CD8-positive, alpha-beta memory T cell (primary cell): ENCODE measurements around the gene PDE9A. TPM values are rescaled to one million over a fixed set of nuclear protein-coding genes. Genes with fewer than 3 reads are reported as not detected.
A peak's percentile ranks its signal among the peaks of the same experiment; 100 is the strongest.

ENCODE experiments used
- CTCF ChIA-PET: fragments of 350-600 bp; sonication (Branson Sonifier 250); formaldehyde crosslinking; loops from one replicate; lab custom pipeline; 2021; ENCODE audit warnings: antibody characterized with exemption; lab: Charles Lee
- POLR2A ChIA-PET: fragments of 350-600 bp; sonication (Branson Sonifier 250); formaldehyde crosslinking; loops from one replicate; lab custom pipeline; 2021; ENCODE audit warnings: antibody characterized with exemption; lab: Charles Lee
- DNase-seq, 5 donors: peaks; one replicate each; pipeline versions ENCODE4 v3.0.0 to v3.0.0-alpha.2; 2020 to 2022; ENCODE audit warnings: mixed read lengths in 1 of 5
- H3K27ac ChIP-seq: one replicate; pipeline ENCODE4 v1.7.0; 2013; ENCODE audit warnings: low read depth, mild to moderate bottlenecking, low read length, moderate library complexity
- H3K27me3 ChIP-seq: 2 replicates; pipeline ENCODE4 v1.7.0; 2013; ENCODE audit warnings: low read length, mild to moderate bottlenecking; ENCODE audit not compliant: insufficient read depth, poor library complexity, severe bottlenecking
- H3K36me3 ChIP-seq: 2 replicates; pipeline ENCODE4 v1.7.0; 2013; ENCODE audit warnings: mild to moderate bottlenecking, low read length, moderate library complexity; ENCODE audit not compliant: insufficient read depth
- H3K4me1 ChIP-seq: 2 replicates; pipeline ENCODE4 v1.7.0; 2013; ENCODE audit warnings: mild to moderate bottlenecking, low read length, moderate library complexity; ENCODE audit not compliant: insufficient read depth
- H3K4me3 ChIP-seq: 2 replicates; pipeline ENCODE4 v1.7.0; 2013; ENCODE audit warnings: mild to moderate bottlenecking, low read length
- H3K9me3 ChIP-seq: 2 replicates; pipeline ENCODE4 v1.7.0; 2013; ENCODE audit warnings: mild to moderate bottlenecking, low read length
- H3K27ac Mint-ChIP-seq, 8 donors: one replicate each; pipeline ENCODE4 v1.8.0; 2020 to 2021; ENCODE audit warnings: mixed read lengths in 8 of 8, mild to moderate bottlenecking in 6 of 8, inconsistent platforms in 3 of 8, moderate library complexity in 3 of 8
- H3K27me3 Mint-ChIP-seq, 2 donors: one replicate each; pipeline ENCODE4 v1.8.0; 2020 to 2021; ENCODE audit warnings: mixed read lengths in 2 of 2, mild to moderate bottlenecking in 1 of 2, moderate library complexity in 1 of 2
- H3K36me3 Mint-ChIP-seq, 3 donors: one replicate each; pipeline ENCODE4 v1.8.0; 2020 to 2021; ENCODE audit warnings: mixed read lengths in 3 of 3, inconsistent platforms in 1 of 3, mild to moderate bottlenecking in 1 of 3
- H3K4me1 Mint-ChIP-seq, 3 donors: one replicate each; pipeline ENCODE4 v1.8.0; 2020 to 2021; ENCODE audit warnings: mixed read lengths in 3 of 3, inconsistent platforms in 1 of 3, mild to moderate bottlenecking in 1 of 3
- H3K4me3 Mint-ChIP-seq, 7 donors: one replicate each; pipeline ENCODE4 v1.8.0; 2020 to 2021; ENCODE audit warnings: mixed read lengths in 7 of 7, mild to moderate bottlenecking in 6 of 7, moderate library complexity in 4 of 7, inconsistent platforms in 2 of 7
- H3K9me3 Mint-ChIP-seq, 5 donors: one replicate each; pipeline ENCODE4 v1.8.0; 2020 to 2022; ENCODE audit warnings: mixed read lengths in 5 of 5, mild to moderate bottlenecking in 3 of 5, moderate library complexity in 2 of 5, inconsistent platforms in 1 of 5
- polyA plus RNA-seq: library from polyadenylated mRNA; unstranded; fragments of 300-500 nt; fragmentation: Illumina TruSeq; gene quantifications from one replicate; pipeline ENCODE4 v1.2.3, GENCODE V29; 2021
- total RNA-seq, 2 experiments: library from RNA; stranded (reverse); gene quantifications; one replicate each; pipeline ENCODE4 v1.2.3, GENCODE V29; 2021

Gene PDE9A
- total and polyA plus RNA-seq, 3 experiments from 2014 or later, result 1.5 to 2.6 (median 1.7) TPM

DNA sequence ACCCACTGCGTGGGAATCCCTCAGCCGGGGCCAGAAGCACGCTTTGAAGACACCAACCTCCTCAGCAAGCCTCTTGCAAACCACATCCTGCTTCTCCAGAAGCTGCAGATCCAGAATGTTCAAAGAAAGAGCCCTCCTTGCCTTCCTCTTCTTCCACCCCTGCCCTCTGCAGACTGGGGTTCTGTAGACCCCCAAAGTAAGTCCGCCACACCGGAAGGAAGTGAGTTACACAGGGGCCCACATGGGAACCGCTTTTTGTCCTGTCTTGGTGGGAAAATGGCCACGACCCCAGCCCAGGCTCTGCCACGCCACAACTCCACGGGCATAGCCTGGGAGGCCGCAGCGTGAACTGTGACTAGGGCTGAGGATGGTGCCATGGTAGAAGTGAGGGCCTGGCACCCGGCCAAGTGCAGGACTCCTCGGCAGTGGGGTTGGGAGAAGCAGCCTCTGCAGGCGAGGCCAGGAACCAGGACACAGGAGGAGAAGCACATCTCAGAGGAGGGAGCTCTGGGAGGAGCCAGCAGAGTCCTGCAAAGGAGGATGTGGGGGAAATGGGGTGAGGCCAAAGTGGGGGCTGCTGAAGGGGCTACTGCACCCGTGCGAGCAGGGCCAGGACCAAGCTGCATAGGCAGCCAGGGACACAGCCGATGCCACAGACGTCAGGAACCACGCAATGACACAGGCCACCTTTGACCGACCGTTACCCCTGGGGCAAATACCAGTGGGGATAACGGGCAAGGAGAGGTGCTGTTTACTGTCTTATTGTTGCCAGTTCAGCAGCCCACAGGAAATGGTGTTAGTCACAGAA lies 30.9 kb downstream of the PDE9A start:
- Histone ChIP-seq H3K27ac (no peak overlapping the region), H3K4me3 (peak overlapping the region; percentile 49), H3K27me3 (no peaks in the 10 kb centered on the region), H3K36me3 (no peaks in the 10 kb centered on the region), H3K4me1 (peaks cover 47% of the 10 kb centered on the region), H3K9me3 (no peaks in the 10 kb centered on the region)
- Mint-ChIP-seq H3K4me1 (peaks cover 36 to 50% (median 39%) of the 10 kb centered on the region in 3 donors), H3K27me3 (peaks cover 3 to 6% of the 10 kb centered on the region in 2 donors), H3K36me3 (no peaks in the 10 kb centered on the region), H3K4me3 (peak overlapping the region; percentile 66 to 87 (median 81)), H3K27ac (peak overlapping the region; percentile 62 to 96 (median 90)), H3K9me3 (no peaks in the 10 kb centered on the region)
- ChIA-PET POLR2A (interaction anchor here (1.0 to 1.5 kb wide), 2 partner anchors 63 to 69 kb away, joined by 3 to 6 read pairs; no protein-coding TSS in a partner anchor), CTCF (interaction anchor here (1.0 to 1.5 kb wide), 4 partner anchors 30 to 91 kb away, joined by 3 read pairs; no protein-coding TSS in a partner anchor)
- peak in 3 of 5 donors; percentile 54 to 65 (median 64) for DNase-seq

- Mint-ChIP-seq H3K27me3 (peaks cover 3% of the 10 kb centered on the region in 2 donors), H3K9me3 (no peaks in the 10 kb centered on the region), H3K4me3 (peak overlapping the region; percentile 66 to 87 (median 81)), H3K36me3 (no peaks in the 10 kb centered on the region), H3K4me1 (peaks cover 36 to 50% (median 39%) of the 10 kb centered on the region in 3 donors), H3K27ac (peak overlapping the region in 7 of 8 donors; percentile 54 to 92 (median 84))
- POLR2A ChIA-PET, result interaction anchor here (1.0 to 1.5 kb wide), 2 partner anchors 62 to 70 kb away, joined by 3 to 6 read pairs; no protein-coding TSS in a partner anchor
- Histone ChIP-seq H3K27ac (no peak overlapping the region), H3K4me1 (peaks cover 47% of the 10 kb centered on the region), H3K9me3 (no peaks in the 10 kb centered on the region), H3K27me3 (no peaks in the 10 kb centered on the region), H3K4me3 (no peak overlapping the region), H3K36me3 (no peaks in the 10 kb centered on the region)
- peak in 1 of 5 donors; percentile 17 for DNase-seq
- CTCF ChIA-PET, result interaction anchor here (1.0 to 1.5 kb wide), 4 partner anchors 31 to 92 kb away, joined by 3 read pairs; no protein-coding TSS in a partner anchor
Observed at GRCh38 chr21:42685036-42685435, 31.6 kb downstream of the PDE9A start.

- CTCF ChIA-PET, result no interaction called here
- H3K4me3 Mint-ChIP-seq, result peak overlapping the region in 1 of 7 donors; percentile 41
- H3K27ac Mint-ChIP-seq, result no peak overlapping the region
- DNase-seq, result no peak
- no peaks in the 10 kb centered on the region for H3K36me3 Mint-ChIP-seq
- peaks cover 3% of the 10 kb centered on the region in 2 donors for H3K27me3 Mint-ChIP-seq
- peaks cover 34 to 46% (median 36%) of the 10 kb centered on the region in 3 donors for H3K4me1 Mint-ChIP-seq
- H3K9me3 Mint-ChIP-seq, result no peaks in the 10 kb centered on the region
- Histone ChIP-seq H3K9me3 (no peaks in the 10 kb centered on the region), H3K4me1 (peaks cover 42% of the 10 kb centered on the region), H3K4me3 (no peak overlapping the region), H3K27ac (no peak overlapping the region), H3K36me3 (no peaks in the 10 kb centered on the region), H3K27me3 (no peaks in the 10 kb centered on the region)
- POLR2A ChIA-PET, result no interaction called here
Observed at GRCh38 chr21:42685954-42686500, 32.6 kb downstream of the PDE9A start.

- ChIA-PET POLR2A (no interaction called here), CTCF (no interaction called here)
Observed at GRCh38 chr21:42687796-42688195, 34.4 kb downstream of the PDE9A start.

GRCh38 chr21:42688226-42688840 lies 34.9 kb downstream of the PDE9A start:
- Histone ChIP-seq H3K36me3 (no peaks in the 10 kb centered on the region), H3K27me3 (no peaks in the 10 kb centered on the region), H3K27ac (no peak overlapping the region), H3K4me3 (no peak overlapping the region), H3K4me1 (peaks cover 19% of the 10 kb centered on the region), H3K9me3 (no peaks in the 10 kb centered on the region)
- Mint-ChIP-seq H3K9me3 (no peaks in the 10 kb centered on the region), H3K4me1 (peaks cover 14 to 23% (median 16%) of the 10 kb centered on the region in 3 donors), H3K36me3 (no peaks in the 10 kb centered on the region), H3K27me3 (no peaks in the 10 kb centered on the region), H3K27ac (no peak overlapping the region), H3K4me3 (no peak overlapping the region)
- ChIA-PET CTCF (no interaction called here), POLR2A (no interaction called here)
- no peak for DNase-seq

More at GRCh38 chr21:42687796-42688195, 34.4 kb downstream of the PDE9A start:
- Histone ChIP-seq H3K27me3 (no peaks in the 10 kb centered on the region), H3K4me3 (no peak overlapping the region), H3K27ac (no peak overlapping the region), H3K36me3 (no peaks in the 10 kb centered on the region), H3K4me1 (peaks cover 24% of the 10 kb centered on the region), H3K9me3 (no peaks in the 10 kb centered on the region)
- no peaks in the 10 kb centered on the region for H3K27me3 Mint-ChIP-seq
- H3K27ac Mint-ChIP-seq, result no peak overlapping the region
- H3K4me1 Mint-ChIP-seq, result peaks cover 18 to 28% (median 19%) of the 10 kb centered on the region in 3 donors
- DNase-seq, result no peak
- H3K9me3 Mint-ChIP-seq, result no peaks in the 10 kb centered on the region
- no peaks in the 10 kb centered on the region for H3K36me3 Mint-ChIP-seq
- H3K4me3 Mint-ChIP-seq, result peak overlapping the region in 1 of 7 donors; percentile 44

GRCh38 chr21:42688841-42689371 lies 35.5 kb downstream of the PDE9A start:
- Mint-ChIP-seq H3K27ac (no peak overlapping the region), H3K4me3 (no peak overlapping the region), H3K4me1 (peaks cover 8 to 17% (median 12%) of the 10 kb centered on the region in 3 donors), H3K9me3 (no peaks in the 10 kb centered on the region), H3K36me3 (no peaks in the 10 kb centered on the region), H3K27me3 (no peaks in the 10 kb centered on the region)
- Histone ChIP-seq H3K4me3 (no peak overlapping the region), H3K4me1 (peaks cover 13% of the 10 kb centered on the region), H3K36me3 (no peaks in the 10 kb centered on the region), H3K27ac (no peak overlapping the region), H3K27me3 (no peaks in the 10 kb centered on the region), H3K9me3 (no peaks in the 10 kb centered on the region)
- POLR2A ChIA-PET, result no interaction called here
- DNase-seq, result no peak
- CTCF ChIA-PET, result no interaction called here

DNA sequence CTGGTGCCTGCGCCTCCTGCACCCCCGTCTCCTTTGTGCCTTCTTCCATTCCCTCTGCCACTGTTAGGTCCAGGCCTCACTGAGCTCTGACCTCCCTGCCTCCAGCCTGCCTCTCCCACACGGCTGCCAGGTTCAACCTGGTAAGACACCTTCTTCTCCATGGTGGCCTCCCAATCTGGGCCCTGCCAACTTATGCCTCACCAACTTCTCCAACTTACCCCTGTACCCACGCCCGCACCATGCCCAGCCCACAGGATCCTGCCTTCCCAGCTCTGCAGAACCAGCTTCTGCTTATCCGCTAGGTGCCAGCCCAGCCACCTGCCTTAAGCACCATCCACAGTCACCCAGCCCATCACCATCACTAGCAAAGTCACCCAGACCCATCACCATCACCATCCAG lies 37.2 kb downstream of the PDE9A start:
- CTCF ChIA-PET, result no interaction called here
- Histone ChIP-seq H3K9me3 (no peaks in the 10 kb centered on the region), H3K27me3 (no peaks in the 10 kb centered on the region), H3K4me1 (no peaks in the 10 kb centered on the region), H3K4me3 (no peak overlapping the region), H3K27ac (no peak overlapping the region), H3K36me3 (no peaks in the 10 kb centered on the region)
- Mint-ChIP-seq H3K36me3 (no peaks in the 10 kb centered on the region), H3K27me3 (no peaks in the 10 kb centered on the region), H3K4me1 (peaks cover 0 to 3% (median 0%) of the 10 kb centered on the region in 3 donors), H3K9me3 (no peaks in the 10 kb centered on the region), H3K27ac (no peak overlapping the region), H3K4me3 (no peak overlapping the region)
- POLR2A ChIA-PET, result no interaction called here
- no peak for DNase-seq
